NCI-H460 (cell line): ENCODE measurements around the gene SNX21. TPM values are rescaled to one million over a fixed set of nuclear protein-coding genes. Genes with fewer than 3 reads are reported as not detected.
"Not testable (repeated sequence)": the region's sequence is repeated elsewhere in the genome, so short reads cannot be mapped to it uniquely, and the experiment has no call there.

Experiments used
- DNase-seq: peaks from one replicate; pipeline ENCODE4 v3.0.0-alpha.2; 2016; ENCODE audit warnings: low read depth; ENCODE audit errors: extremely low read depth
- total RNA-seq: library from RNA; depleted of rRNA; stranded (reverse); fragments of >200 nt; shearing (Covaris generic); gene quantifications from 2 replicates; pipeline ENCODE4 v1.2.3, GENCODE V29; 2014

The SNX21 gene
- total RNA-seq, 1 experiment from 2014 or later: 13.3 TPM

GRCh38 chr20:45848969-45849582 is 15.5 kb downstream of the SNX21 start:
- no peak for DNase-seq

GRCh38 chr20:45850238-45850637 is 16.6 kb downstream of the SNX21 start:
- no peak for DNase-seq

- no peak for DNase-seq
These were observed 17.3 kb downstream of the SNX21 start for GRCh38 chr20:45850926-45851325.

GRCh38 chr20:45851501-45851900 is 17.9 kb downstream of the SNX21 start:
- DNase-seq: no peak

GRCh38 chr20:45852326-45852725 is 18.7 kb downstream of the SNX21 start:
- DNase-seq: no peak

GRCh38 chr20:45853484-45853883 is 19.9 kb downstream of the SNX21 start:
- no peak for DNase-seq

DNA sequence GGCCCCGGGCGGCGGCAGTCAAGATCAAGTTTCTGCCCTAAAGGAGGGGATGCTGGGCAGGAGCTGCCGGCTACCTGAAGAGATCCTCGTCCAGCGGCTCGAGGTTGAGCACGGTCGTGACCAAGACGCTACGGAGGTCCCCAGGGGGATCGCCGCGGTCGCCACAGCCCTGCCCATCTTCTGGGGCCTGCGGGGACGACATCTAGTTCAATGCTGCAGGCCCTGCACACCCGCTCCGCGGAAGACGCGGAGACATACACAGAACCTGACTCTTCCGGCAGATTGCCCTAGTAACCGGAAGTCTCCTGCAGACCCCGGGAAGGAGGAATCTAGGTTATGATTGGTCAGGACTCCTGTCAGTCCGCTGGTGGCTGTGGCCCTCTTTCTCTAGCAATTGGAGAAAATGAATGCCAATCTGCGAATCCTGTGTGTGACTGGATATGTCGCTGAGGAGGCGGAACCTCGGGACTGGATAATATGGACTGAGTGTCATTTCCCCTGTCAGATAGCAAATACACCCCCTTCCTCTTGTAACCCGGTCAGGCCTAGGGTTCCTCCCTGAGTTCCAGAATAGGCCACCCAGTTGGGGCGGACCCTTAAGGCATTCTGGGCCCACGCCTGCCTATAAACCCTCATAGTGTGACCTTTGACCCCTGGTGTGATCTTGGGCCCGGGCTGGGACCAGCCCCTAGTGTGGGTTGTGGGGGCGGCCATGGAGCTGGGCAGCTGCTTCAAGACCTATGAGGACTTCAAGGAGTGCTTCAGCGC is 23.7 kb downstream of the SNX21 start, which contains the start of the genes ACOT8 and ZSWIM3:
Gene ACOT8 (minus strand): TSS at position 279 of the 768 bp plus-strand sequence. CDS start 77 bp downstream, at position 202.
Gene ZSWIM3 (plus strand): TSS at position 501 of the 768 bp plus-strand sequence. CDS start 212 bp downstream, at position 713.
- peak; percentile 100 for DNase-seq

GRCh38 chr20:45857882-45858216 is 24.2 kb downstream of the SNX21 start:
- DNase-seq: no peak

DNA sequence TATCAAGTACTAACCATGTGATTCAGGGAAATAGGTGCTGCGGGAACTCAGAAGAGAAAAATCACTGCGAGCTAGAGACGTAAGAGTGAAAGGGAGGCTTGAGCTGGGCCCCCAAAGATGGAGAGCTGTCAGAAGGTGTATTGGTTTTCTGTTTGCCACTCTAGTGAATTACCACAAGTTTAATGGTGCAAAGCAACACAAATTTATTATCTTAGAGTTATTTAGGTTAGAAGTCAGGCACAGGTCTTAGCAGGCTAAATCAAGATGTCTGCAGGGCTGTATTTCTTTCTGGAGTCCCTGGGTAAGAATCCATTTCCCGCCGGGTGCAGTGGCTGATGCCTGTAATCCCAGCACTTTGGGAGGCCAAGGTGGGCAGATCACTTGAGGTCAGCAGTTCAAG is 26.3 kb downstream of the SNX21 start:
- DNase-seq: no peak

- no peak for DNase-seq
These were observed 27.1 kb downstream of the SNX21 start for GRCh38 chr20:45860560-45861220.

GRCh38 chr20:45861221-45862075 is 27.8 kb downstream of the SNX21 start:
- no peak for DNase-seq

DNA sequence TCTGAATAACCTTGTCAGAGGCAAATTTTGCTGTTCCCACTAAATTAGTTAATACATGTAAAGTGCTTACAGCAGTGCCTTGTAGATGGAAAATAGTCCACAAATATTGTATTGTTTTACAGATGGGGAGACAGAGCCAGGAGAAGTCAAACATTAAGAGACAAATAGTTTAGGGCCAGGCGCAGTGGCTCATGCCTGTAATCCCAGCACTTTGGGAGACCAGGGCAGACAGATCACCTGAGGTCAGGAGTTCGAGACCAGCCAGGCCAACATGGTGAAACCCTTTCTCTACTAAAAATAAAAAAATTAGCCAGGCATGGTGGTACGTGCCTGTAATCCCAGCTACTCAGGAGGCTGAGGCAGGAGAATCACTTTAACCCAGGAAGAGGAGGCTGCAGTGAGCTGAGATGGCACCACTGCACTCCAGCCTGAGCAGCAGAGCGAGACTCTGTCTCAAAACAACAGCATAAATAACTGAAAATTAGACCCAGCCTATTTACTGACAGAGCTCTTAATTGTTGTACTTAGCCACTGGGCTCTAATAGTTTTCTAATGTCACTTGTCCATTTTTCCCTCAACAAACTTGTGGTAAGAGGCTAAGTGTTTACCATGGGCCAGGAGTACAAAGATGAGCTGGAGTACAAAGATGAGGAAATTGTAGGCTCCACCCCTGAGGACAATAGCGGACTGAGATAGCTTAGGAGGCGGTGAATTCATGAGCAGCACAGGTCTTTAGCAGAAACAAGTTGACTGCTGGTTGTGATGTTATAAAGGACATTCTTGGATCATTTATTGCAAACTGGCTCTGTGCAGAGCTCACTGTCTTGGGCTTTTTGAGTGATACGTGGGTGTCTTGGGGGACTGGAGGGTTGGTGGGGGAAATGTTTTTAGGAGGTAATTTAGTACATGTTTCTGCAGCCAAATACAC is 30.2 kb downstream of the SNX21 start:
- DNase-seq: no peak

DNA sequence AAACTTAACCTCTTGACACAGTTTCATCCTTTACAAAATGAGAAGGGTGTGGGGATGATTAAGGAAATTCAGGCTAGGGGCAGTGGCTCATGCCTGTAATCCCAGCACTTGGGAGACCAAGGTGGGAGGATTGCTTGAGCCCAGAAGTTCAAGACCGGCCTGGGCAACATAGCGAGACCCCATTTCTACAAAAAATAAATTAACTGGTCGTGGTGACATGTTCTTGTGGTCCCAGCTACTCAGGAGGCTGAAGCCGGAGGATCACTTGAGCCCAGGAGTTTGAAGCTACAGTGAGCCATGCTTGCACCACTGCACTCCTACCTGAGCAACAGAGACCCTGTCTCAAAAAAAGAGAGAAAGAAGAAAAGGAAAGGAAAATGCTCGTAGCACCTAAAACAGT is 32.9 kb downstream of the SNX21 start:
- DNase-seq: no peak

- no peak for DNase-seq
These were observed 33.7 kb downstream of the SNX21 start for GRCh38 chr20:45867136-45867818.

DNA sequence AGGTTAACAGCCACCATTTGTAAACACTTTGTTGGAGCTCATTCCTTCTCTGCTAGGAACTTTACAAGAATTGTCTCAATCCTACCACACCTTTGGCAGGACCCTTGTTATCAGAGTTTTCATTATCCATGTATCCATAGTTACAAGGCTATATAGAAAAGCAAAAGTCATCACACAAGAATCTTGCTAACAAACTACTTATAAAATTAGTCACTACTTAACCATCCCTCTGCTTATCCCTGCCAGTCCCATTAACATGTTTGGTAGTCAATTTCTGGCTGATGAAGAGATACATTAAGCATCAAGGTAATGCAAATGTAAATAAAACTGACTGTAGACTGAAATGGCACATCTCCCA is 34.2 kb downstream of the SNX21 start:
- DNase-seq: no peak

DNA sequence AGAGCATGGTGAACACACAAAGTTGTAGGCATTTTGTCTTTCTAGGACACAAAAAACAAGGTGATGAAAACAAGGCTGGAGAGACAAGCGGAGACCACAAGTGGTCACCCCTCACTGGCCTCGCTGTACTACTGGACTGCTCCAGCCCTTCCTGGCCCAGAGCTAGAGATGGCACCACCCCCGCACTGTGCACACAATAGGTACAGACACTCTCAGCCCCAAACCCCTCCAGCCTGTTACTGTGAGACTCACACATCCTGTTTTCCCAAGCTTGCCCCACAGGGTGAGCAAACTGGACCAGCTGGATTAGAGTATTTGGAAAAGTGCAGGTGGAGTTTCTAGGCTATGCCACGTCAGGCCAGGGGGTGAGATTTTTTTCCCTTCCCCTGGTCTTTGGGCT is 39.0 kb downstream of the SNX21 start:
- DNase-seq: no peak

- DNase-seq: no peak
These were observed 40.0 kb downstream of the SNX21 start for GRCh38 chr20:45873409-45874103.

DNA sequence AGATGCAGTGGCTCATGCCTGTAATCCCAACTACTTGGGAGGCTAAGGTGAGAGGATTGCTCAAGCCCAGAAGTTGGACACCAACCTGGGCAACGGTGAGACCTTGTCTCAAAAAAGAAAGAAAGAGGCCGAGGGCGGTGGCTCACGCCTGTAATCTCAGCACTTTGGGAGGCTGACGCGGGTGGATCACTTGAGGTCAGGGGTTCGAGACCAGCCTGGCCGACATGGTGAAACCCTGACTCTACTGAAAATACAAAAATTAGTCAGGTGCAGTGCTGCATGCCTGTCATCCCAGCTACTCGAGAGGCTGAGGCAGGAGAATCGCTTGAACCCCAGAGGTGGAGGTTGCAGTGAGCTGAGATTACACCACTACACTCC is 40.5 kb downstream of the SNX21 start:
- DNase-seq: not testable (repeated sequence)

GRCh38 chr20:45874576-45874975 is 41.0 kb downstream of the SNX21 start:
- no peak for DNase-seq
